Measurements from ENCODE around the gene RUNX1. TPM values are rescaled to one million over a fixed set of nuclear protein-coding genes. Genes with fewer than 3 reads are reported as not detected.

The RUNX1 gene
- total RNA-seq, 1 donor, result 40.9 TPM

GRCh38 chr21:34783815-34784214, 265.3 kb downstream of the RUNX1 start:
- no peak for DNase-seq (ENCODE audit: insufficient read length, low spot score, missing footprints)
- Histone ChIP-seq H3K4me2 (ENCODE audit: insufficient read depth, low read length) (no peak overlapping the region), H3K79me2 (ENCODE audit: insufficient read depth, low read length) (no peaks in the 10 kb centered on the region), H3K9me3 (ENCODE audit: low read depth, low read length) (no peaks in the 10 kb centered on the region), H3K36me3 (ENCODE audit: insufficient read depth, low read length) (peaks cover 2% of the 10 kb centered on the region), H3K27me3 (ENCODE audit: insufficient read depth, low read length) (no peaks in the 10 kb centered on the region), H4K20me1 (ENCODE audit: insufficient read depth, low read length) (no peaks in the 10 kb centered on the region), H3K4me3 (ENCODE audit: insufficient read depth, low read length) (no peak overlapping the region), H3K4me1 (ENCODE audit: insufficient read depth, low read length) (no peaks in the 10 kb centered on the region), H2AFZ (ENCODE audit: low read length) (no peak overlapping the region), H3K27ac (ENCODE audit: low read depth, low read length) (no peak overlapping the region)
- TF ChIP-seq CTCF (IDR thresholded peaks at IDR 0.05; ENCODE audit: extremely low read depth, low read depth, low read length), result no peak

GRCh38 chr21:34782506-34783360, 266.4 kb downstream of the RUNX1 start:
- Histone ChIP-seq H3K27me3 (ENCODE audit: insufficient read depth, low read length) (no peaks in the 10 kb centered on the region), H3K27ac (ENCODE audit: low read depth, low read length) (no peak overlapping the region), H3K79me2 (ENCODE audit: insufficient read depth, low read length) (no peaks in the 10 kb centered on the region), H3K4me3 (ENCODE audit: insufficient read depth, low read length) (no peak overlapping the region), H2AFZ (ENCODE audit: low read length) (no peak overlapping the region), H4K20me1 (ENCODE audit: insufficient read depth, low read length) (no peaks in the 10 kb centered on the region), H3K9me3 (ENCODE audit: low read depth, low read length) (no peaks in the 10 kb centered on the region), H3K4me1 (ENCODE audit: insufficient read depth, low read length) (no peaks in the 10 kb centered on the region), H3K36me3 (ENCODE audit: insufficient read depth, low read length) (no peaks in the 10 kb centered on the region), H3K4me2 (ENCODE audit: insufficient read depth, low read length) (no peak overlapping the region)
- no peak for TF ChIP-seq CTCF (IDR thresholded peaks at IDR 0.05; ENCODE audit: extremely low read depth, low read depth, low read length)
- DNase-seq (ENCODE audit: insufficient read length, low spot score, missing footprints), result no peak

DNA sequence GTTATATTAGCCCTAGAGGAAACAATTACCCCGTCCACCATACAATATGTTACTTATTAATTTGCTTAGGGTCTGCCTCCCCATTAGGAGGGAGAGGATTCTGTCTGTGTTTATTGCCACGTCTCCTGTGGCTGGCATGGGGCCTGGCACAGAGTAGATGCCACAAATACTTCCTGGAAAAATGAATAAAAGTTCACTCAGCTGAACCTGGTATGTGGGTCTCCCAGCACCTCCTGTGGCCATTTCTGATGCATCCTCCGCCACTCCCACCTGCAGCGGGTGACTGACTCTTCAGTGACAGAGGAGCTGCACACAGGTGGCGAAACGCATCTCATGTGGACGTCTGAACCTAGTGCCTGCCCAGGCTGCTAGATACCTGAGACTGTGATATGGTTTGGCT, 267.6 kb downstream of the RUNX1 start:
- H3K36me3 ChIP-seq (ENCODE audit: insufficient read depth, low read length), result no peaks in the 10 kb centered on the region
- H3K27ac ChIP-seq (ENCODE audit: low read depth, low read length), result no peak overlapping the region
- no peaks in the 10 kb centered on the region for H3K79me2 ChIP-seq (ENCODE audit: insufficient read depth, low read length)
- H3K4me1 ChIP-seq (ENCODE audit: insufficient read depth, low read length), result no peaks in the 10 kb centered on the region
- TF ChIP-seq CTCF (IDR thresholded peaks at IDR 0.05; ENCODE audit: extremely low read depth, low read depth, low read length), result no peak
- no peaks in the 10 kb centered on the region for H3K27me3 ChIP-seq (ENCODE audit: insufficient read depth, low read length)
- H3K4me3 ChIP-seq (ENCODE audit: insufficient read depth, low read length), result no peak overlapping the region
- no peak for DNase-seq (ENCODE audit: insufficient read length, low spot score, missing footprints)
- no peak overlapping the region for H3K4me2 ChIP-seq (ENCODE audit: insufficient read depth, low read length)
- H4K20me1 ChIP-seq (ENCODE audit: insufficient read depth, low read length), result no peaks in the 10 kb centered on the region
- no peak overlapping the region for H2AFZ ChIP-seq (ENCODE audit: low read length)
- H3K9me3 ChIP-seq (ENCODE audit: low read depth, low read length), result no peaks in the 10 kb centered on the region

DNA sequence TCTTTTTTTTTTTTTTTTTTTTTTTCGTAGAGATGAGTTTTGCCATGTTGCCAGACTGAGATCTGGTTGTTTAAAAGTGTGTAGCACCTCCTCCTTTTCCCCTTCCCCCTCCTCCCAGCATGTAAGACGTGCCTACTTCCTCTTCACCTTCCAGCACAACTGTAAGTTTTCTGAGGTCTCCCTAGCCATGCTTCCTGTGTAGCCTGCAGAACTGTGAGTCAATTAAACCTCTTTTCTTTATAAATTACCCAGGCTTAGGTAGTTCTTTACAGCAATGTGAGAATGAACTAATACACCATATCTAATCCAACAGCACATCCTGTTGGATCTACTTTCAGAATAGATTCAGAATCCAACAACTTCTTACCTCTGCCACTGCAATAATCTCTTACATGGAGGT, 269.2 kb downstream of the RUNX1 start:
- no peaks in the 10 kb centered on the region for H3K4me1 ChIP-seq (ENCODE audit: insufficient read depth, low read length)
- no peak overlapping the region for H3K27ac ChIP-seq (ENCODE audit: low read depth, low read length)
- H3K79me2 ChIP-seq (ENCODE audit: insufficient read depth, low read length), result no peaks in the 10 kb centered on the region
- no peaks in the 10 kb centered on the region for H4K20me1 ChIP-seq (ENCODE audit: insufficient read depth, low read length)
- H3K36me3 ChIP-seq (ENCODE audit: insufficient read depth, low read length), result no peaks in the 10 kb centered on the region
- no peak overlapping the region for H2AFZ ChIP-seq (ENCODE audit: low read length)
- no peaks in the 10 kb centered on the region for H3K27me3 ChIP-seq (ENCODE audit: insufficient read depth, low read length)
- H3K4me2 ChIP-seq (ENCODE audit: insufficient read depth, low read length), result no peak overlapping the region
- no peak for TF ChIP-seq CTCF (IDR thresholded peaks at IDR 0.05; ENCODE audit: extremely low read depth, low read depth, low read length)
- no peak overlapping the region for H3K4me3 ChIP-seq (ENCODE audit: insufficient read depth, low read length)
- H3K9me3 ChIP-seq (ENCODE audit: low read depth, low read length), result no peaks in the 10 kb centered on the region
- DNase-seq (ENCODE audit: insufficient read length, low spot score, missing footprints), result no peak

All from osteoblast (primary cell).